ENCODE results near the gene PPP1R9B.

- TF ChIP-seq ZNF274 (IDR thresholded peaks at IDR 0.05; ENCODE audit: low read depth, low read length) (no peak), SUZ12 (IDR thresholded peaks at IDR 0.05; ENCODE audit: extremely low read depth, insufficient read depth, insufficient read length) (no peak)
Observed at GRCh38 chr17:50111673-50112655, 38.5 kb downstream of the PPP1R9B start.

Data from NT2/D1 (cell line).